SU-DHL-6 (cell line): ENCODE results near the gene SEC14L1.

Experiments used
- H2AFZ ChIP-seq: fragments of 200-600 bp; sonication (generic); 2 replicates; pipeline ENCODE4 v1.6.1; 2014; ENCODE audit warnings: low read depth, mild to moderate bottlenecking, moderate library complexity, mixed read lengths, antibody characterized with exemption, low read length; ENCODE audit not compliant: severe bottlenecking
- H3F3A ChIP-seq: fragments of 200-600 bp; shearing (Covaris generic); 2 replicates; pipeline ENCODE4 v1.6.0; 2016; ENCODE audit warnings: antibody characterized with exemption, mild to moderate bottlenecking; ENCODE audit not compliant: insufficient read depth
- H3K27ac ChIP-seq: fragments of 200-600 bp; sonication (generic); 2 replicates; pipeline ENCODE4 v1.5.1; 2016; ENCODE audit warnings: low read depth, mild to moderate bottlenecking, low read length, moderate library complexity, mixed read lengths
- H3K27me3 ChIP-seq: fragments of 200-600 bp; sonication (generic), shearing (Covaris generic); 2 replicates; pipeline ENCODE4 v1.6.0; 2014; ENCODE audit warnings: mild to moderate bottlenecking, low read length
- H3K36me3 ChIP-seq: fragments of 200-600 bp; sonication (generic); 2 replicates; pipeline ENCODE4 v1.6.1; 2014; ENCODE audit warnings: mild to moderate bottlenecking, low read length, mixed read lengths
- H3K4me2 ChIP-seq: fragments of 300-600, 200-600 bp; shearing (Covaris generic), sonication (generic); 2 replicates; pipeline ENCODE4 v1.6.0; 2014; ENCODE audit warnings: low read length, low read depth, mild to moderate bottlenecking; ENCODE audit not compliant: poor library complexity, severe bottlenecking
- H3K4me3 ChIP-seq: fragments of 200-600 bp; sonication (generic); 2 replicates; pipeline ENCODE4 v1.5.1; 2014; ENCODE audit warnings: antibody characterized with exemption, low read length, mild to moderate bottlenecking, mixed read lengths; ENCODE audit not compliant: insufficient read depth, poor library complexity, severe bottlenecking
- H3K79me2 ChIP-seq: fragments of 200-600 bp; sonication (generic); 2 replicates; pipeline ENCODE4 v1.6.1; 2014; ENCODE audit warnings: mild to moderate bottlenecking, low read length, moderate library complexity; ENCODE audit not compliant: insufficient read depth
- H3K9ac ChIP-seq: fragments of 200-600 bp; sonication (generic); 2 replicates; pipeline ENCODE4 v1.7.0; 2014; ENCODE audit warnings: mild to moderate bottlenecking, low read length
- H3K9me2 ChIP-seq: fragments of 200-600 bp; sonication (generic); replicated peaks from 2 replicates; pipeline ENCODE4 v1.6.1; 2014; ENCODE audit warnings: low read length; ENCODE audit not compliant: insufficient read depth
- H3K9me3 ChIP-seq: fragments of 200-600 bp; sonication (generic); 2 replicates; pipeline ENCODE4 v1.6.1; 2014; ENCODE audit warnings: low read length, mixed read lengths; ENCODE audit not compliant: insufficient read depth
- H4K20me1 ChIP-seq: fragments of 200-600 bp; sonication (generic); 2 replicates; pipeline ENCODE4 v1.6.1; 2014; ENCODE audit warnings: low read depth, mild to moderate bottlenecking, antibody characterized with exemption, low read length, moderate library complexity, mixed read lengths
- EZH2phosphoT487 ChIP-seq: fragments of 200-600 bp; sonication (generic), shearing (Covaris generic); conservative IDR thresholded peaks from 2 replicates; pipeline ENCODE4 v1.6.1; 2018; ENCODE audit warnings: mild to moderate bottlenecking, antibody characterized with exemption, low read length, moderate library complexity, mixed read lengths
- TF ChIP-seq, protein P1 (sequence below): fragments of 200-600 bp; sonication (generic); IDR thresholded peaks from one replicate; pipeline ENCODE4 v1.5.1; 2017; ENCODE audit warnings: antibody characterized with exemption, mild to moderate bottlenecking, low read length, moderate library complexity; ENCODE audit not compliant: insufficient read depth, poor library complexity, severe bottlenecking

SEC14L1 gene

DNA sequence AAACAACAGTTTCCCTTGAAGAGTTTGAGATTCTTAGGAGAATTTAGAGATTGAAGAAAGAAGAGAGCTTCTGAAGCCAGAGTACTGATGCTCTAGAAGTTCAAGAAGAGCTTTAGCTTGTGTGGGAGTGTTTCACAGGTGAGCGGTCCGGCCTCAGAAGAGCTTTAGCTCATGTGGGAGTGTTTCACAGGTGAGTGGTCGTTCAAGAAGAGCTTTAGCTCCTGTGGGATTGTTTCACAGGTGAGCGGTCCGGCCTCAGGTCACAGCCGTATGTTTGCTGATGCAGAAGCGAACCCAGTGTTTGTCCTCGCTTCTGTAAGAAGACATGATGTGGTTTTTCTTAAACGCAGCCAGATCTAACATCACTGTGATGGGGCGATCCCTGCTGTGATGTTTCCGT is 76.4 kb downstream of the SEC14L1 start:
- no peaks in the 10 kb centered on the region for H3K79me2 ChIP-seq
- H3K27ac ChIP-seq = no peak overlapping the region
- H3K36me3 ChIP-seq = no peaks in the 10 kb centered on the region
- H3F3A ChIP-seq = 0 out of 2 replicates have a peak, but pooled peaks cover 3% of the 10 kb centered on the region
- H3K9me3 ChIP-seq = no peaks in the 10 kb centered on the region
- no peak overlapping the region for H2AFZ ChIP-seq
- TF ChIP-seq EZH2phosphoT487 = no peak
- TF ChIP-seq, protein P1, sequence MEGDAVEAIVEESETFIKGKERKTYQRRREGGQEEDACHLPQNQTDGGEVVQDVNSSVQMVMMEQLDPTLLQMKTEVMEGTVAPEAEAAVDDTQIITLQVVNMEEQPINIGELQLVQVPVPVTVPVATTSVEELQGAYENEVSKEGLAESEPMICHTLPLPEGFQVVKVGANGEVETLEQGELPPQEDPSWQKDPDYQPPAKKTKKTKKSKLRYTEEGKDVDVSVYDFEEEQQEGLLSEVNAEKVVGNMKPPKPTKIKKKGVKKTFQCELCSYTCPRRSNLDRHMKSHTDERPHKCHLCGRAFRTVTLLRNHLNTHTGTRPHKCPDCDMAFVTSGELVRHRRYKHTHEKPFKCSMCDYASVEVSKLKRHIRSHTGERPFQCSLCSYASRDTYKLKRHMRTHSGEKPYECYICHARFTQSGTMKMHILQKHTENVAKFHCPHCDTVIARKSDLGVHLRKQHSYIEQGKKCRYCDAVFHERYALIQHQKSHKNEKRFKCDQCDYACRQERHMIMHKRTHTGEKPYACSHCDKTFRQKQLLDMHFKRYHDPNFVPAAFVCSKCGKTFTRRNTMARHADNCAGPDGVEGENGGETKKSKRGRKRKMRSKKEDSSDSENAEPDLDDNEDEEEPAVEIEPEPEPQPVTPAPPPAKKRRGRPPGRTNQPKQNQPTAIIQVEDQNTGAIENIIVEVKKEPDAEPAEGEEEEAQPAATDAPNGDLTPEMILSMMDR = no peak
- no peaks in the 10 kb centered on the region for H3K27me3 ChIP-seq
- H3K4me3 ChIP-seq = no peak overlapping the region
- no peaks in the 10 kb centered on the region for H4K20me1 ChIP-seq
- no peak overlapping the region for H3K9ac ChIP-seq
- H3K4me2 ChIP-seq = no peak overlapping the region
- no peaks in the 10 kb centered on the region for H3K9me2 ChIP-seq

DNA sequence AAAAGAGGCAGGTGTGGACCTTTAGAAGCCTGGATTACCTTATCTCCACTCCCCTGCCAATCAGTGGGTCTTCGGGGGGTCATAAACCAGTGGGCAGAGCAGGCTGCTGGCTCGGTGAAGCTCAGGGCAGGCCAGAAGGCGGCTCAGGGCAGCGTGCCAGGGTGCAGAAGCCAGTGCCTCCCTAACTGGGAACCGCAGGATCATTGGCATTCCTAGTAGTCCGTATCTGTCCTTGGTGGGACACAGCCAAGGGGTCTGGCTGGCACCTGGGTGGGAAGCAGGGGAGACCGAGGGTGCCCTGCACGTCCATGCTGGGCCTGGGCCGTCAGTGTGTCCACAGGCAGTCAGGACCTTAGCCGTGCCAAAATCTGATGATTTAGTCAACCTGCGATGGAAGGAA is 76.8 kb downstream of the SEC14L1 start:
- H3K79me2 ChIP-seq = no peaks in the 10 kb centered on the region
- no peaks in the 10 kb centered on the region for H3K36me3 ChIP-seq
- H3K9me2 ChIP-seq = no peaks in the 10 kb centered on the region
- no peak overlapping the region for H3K27ac ChIP-seq
- no peak overlapping the region for H3K9ac ChIP-seq
- no peaks in the 10 kb centered on the region for H3F3A ChIP-seq
- no peaks in the 10 kb centered on the region for H3K9me3 ChIP-seq
- H2AFZ ChIP-seq = no peak overlapping the region
- H4K20me1 ChIP-seq = no peaks in the 10 kb centered on the region
- no peaks in the 10 kb centered on the region for H3K27me3 ChIP-seq
- no peak overlapping the region for H3K4me3 ChIP-seq
- H3K4me2 ChIP-seq = no peak overlapping the region
- TF ChIP-seq, protein P1 = no peak
- no peak for TF ChIP-seq EZH2phosphoT487

DNA sequence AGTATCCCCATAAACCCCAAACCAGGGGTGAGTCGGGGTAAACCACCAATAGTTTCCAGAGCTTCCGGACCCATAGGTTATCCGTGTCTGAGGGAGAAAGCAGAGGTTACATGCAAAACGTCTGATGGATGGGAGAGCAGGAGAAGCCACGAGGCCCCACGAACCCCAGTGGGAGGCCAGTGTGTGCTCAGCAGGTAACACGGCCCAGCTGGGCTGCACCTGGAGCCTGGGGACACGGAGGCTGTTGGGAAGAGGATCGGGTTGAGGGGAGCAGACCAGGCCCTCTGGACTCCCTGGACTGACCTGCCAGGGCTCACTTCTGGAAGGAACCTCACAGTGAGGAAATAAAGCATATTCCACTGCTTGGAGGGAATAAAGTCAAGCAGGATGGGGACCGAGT is 78.1 kb downstream of the SEC14L1 start:
- Histone ChIP-seq H3K36me3 (no peaks in the 10 kb centered on the region), H3F3A (no peaks in the 10 kb centered on the region), H3K79me2 (no peaks in the 10 kb centered on the region), H3K9me3 (no peaks in the 10 kb centered on the region), H4K20me1 (no peaks in the 10 kb centered on the region), H3K27me3 (no peaks in the 10 kb centered on the region), H2AFZ (no peak overlapping the region), H3K27ac (no peak overlapping the region), H3K4me2 (no peak overlapping the region), H3K9me2 (no peaks in the 10 kb centered on the region), H3K4me3 (no peak overlapping the region), H3K9ac (no peak overlapping the region)
- no peak for TF ChIP-seq EZH2phosphoT487
- TF ChIP-seq, protein P1 = no peak
